Measurements from ENCODE around the gene CXCL10.
"Not testable (repeated sequence)": the region's sequence is repeated elsewhere in the genome, so short reads cannot be mapped to it uniquely, and the experiment has no call there.

CXCL10 gene

DNA sequence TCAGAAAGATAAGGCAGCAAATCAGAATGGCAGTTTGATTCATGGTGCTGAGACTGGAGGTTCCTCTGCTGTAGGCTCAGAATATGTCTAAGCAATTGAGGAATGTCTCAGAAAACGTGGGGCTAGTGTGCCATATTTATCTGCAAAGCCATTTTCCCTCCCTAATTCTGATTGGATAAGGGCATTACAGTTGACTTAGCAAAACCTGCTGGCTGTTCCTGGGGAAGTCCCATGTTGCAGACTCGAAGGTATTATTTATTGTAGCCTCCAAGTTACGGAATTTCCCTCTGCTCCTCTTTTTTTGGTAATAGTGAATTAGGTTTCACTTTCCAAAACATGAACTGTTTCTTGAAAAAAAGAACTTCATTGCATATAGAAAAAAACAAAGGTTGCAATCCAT lies at the start of gene CXCL10:
CXCL10 (minus strand) TSS at position 109 of the 400 bp plus-strand sequence; CDS start at position 43, 66 bp downstream.
- DNase-seq (ENCODE audit: low spot score) = no peak

DNA sequence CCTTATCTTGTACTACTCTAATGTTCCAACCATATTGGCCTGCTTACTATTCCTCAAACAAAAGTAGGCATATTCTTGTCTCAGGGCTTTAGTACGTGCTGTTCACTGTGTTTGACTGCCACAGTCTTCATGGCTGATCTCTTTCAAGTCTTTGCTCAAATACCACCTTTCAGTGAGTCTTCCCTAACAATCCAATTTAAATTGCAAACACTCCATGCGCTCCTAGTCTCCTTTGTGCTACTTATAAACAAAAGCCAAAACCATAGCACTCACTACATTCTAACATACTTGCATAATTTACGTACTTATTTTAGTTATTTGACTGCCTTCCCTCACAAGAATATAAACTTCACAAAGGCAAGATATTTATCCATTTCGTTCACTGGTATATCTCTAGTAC lies 49.5 kb upstream of the CXCL10 start:
- no peak for DNase-seq (ENCODE audit: low spot score)

DNA sequence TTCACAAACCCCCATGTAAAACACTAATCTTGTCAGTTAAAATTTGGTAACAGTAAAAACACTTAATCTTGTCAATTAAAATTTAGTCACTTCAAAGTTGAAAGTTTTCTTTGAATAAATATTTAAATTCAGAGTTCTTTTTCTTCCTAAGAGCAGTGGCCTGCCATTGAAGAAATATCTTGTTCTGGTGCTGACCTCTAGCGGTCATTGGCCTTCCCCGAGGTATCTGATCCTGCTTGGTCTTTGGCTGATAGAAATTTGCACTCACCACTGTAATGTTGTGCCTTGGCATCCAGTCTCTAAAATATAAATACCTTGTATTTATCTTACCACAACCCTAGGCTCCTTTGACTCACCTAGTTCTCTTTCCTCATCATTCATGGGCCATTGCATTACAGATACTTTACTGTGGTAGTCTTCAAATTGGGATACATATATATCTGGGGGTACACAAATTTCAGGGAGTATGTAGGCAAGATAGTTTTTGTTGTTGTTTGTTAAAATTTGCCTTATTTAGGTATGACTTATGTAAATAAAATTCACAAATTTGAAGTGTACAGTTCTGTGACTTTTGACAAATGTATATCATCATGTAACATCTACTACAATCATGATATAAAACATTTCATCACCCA lies 44.5 kb upstream of the CXCL10 start:
- peak; percentile 54 for DNase-seq (ENCODE audit: low spot score)

DNA sequence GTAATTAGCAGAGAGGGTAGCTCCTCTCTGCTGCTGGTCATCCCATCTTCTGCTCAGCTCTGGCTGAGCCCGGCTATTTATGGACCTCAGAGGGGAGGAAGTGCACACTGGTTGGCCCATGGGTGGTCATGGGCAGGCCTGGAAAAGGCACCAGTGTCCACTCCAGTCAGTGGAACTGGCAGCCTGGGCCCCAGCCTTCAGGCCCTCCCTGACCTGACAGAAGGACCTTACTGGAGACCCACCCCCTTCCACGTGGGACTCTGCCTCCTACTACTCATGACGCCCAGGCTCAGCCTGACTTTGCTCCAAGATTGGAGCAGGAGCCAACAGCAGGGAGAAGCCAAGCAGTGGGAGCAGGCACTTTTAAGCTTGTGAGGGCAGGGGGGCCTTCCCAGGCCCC lies 43.2 kb upstream of the CXCL10 start:
- no peak for DNase-seq (ENCODE audit: low spot score)

DNA sequence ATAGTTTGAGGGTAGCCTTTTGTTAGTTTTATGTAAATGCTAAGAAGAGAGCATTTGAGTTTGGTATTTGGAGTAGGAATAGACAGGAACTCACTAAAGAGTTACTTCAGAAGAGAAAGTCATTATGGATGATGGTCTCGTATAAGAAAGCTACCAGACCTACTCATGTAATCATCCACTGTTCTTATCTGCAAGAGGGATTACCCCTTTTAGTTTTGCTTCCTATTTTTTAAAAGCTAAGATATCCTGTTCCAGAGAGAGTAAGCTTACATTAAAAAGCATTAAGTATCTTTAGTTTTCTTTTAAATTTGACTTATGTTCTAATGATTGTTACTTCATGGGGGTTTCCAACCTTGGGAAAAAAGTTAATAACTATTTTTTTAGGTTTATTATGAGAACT lies 38.7 kb upstream of the CXCL10 start:
- DNase-seq (ENCODE audit: low spot score) = no peak

DNA sequence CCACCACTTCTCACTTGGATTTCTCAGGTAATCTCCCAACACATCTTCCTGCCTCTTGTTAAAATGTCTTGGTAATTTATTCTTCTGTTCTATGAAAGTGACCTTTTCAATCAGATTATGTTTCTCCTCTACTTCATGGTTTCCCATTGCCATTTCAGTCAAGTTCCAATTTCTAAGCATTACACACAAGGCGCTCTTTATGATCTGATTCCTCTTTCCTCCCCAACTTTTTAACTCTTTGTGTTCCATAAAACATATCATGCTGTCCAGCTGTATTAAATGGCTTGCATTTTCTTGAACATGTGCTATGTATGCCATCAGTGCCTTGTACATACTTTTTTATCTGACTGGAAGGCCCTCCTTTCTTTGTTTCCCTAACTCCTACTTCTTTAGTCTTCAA lies 38.1 kb upstream of the CXCL10 start:
- no peak for DNase-seq (ENCODE audit: low spot score)

DNA sequence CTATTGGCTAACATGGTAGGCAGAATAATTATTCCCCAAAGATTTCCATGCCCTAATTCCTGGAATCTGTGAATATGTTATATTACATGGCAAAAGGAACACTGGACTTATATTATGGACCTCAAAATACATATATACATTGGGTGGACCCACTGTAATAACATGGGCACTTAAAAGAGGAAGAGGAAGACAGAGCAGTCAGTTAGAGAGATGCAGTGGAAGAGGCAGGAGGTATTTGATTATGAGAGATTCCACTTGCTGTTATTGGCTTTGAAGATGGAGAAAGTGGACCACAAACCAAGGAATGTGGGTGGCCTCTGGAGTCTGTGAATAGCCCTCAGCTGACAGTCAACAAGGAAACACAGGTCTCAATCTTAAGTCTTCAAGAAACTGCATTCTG lies 37.2 kb upstream of the CXCL10 start:
- peak; percentile 9 for DNase-seq (ENCODE audit: low spot score)

DNA sequence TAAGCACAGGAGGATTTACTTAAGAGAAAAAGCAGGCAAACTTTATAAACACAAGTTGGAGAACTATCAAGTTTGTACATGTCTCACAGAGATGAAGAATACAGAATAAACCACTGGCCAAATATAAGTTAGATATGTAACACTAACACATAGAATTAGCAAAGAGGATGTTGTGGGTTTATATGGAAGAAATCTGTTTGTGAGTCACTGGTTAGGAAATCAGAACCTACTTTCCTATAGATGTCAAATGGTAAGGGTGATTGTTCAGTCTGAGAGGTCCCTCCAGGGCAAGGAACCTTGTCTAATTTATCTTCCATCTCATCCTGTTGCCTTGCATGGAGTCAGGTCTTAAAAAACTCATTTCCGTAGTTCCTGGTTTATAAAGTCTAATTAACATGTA lies 36.5 kb upstream of the CXCL10 start:
- DNase-seq (ENCODE audit: low spot score) = no peak

DNA sequence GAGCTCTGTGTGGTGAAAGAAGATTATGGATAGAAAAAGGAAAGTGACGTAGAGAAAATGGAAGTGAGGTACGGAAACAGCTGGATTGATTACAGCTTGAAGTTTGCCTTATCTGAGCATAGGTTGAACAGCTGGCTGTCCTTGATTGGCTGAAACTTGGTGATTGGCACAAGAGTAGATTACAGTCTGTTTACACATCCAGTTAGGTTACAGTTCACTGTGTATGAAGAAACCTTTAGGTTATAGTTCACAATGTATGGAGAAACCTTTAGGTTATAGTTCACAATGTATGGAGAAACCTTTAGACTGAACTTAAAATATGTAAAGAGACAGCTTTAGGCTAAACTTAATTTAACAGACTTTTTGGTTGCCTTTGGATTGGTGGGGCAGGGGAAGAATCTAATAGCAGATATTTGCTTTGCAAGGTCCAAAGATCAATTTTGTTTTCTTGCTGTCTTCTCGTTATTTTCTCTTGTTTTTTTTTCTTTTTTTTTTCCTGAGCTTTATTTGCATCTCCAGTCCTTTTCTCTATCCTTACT lies 35.7 kb upstream of the CXCL10 start:
- DNase-seq (ENCODE audit: low spot score) = no peak

DNA sequence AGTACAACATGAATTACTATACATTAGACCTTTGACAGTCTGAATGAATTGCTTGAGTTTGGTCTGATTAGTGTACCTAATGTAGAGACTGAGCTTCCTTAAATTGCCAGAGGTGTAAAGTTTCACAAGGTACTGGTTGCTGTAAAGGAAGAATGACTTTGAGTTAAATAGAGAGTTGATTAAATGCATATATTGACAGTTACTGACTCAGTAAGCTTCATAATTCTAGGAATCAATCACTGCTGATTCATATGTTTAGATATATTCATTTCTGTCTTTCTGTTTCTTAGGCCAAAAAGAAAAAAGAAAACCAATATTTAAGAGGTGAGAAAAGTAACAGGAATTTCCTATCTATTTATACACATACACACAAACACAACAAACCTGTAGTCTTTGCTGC lies 35.0 kb upstream of the CXCL10 start:
- no peak for DNase-seq (ENCODE audit: low spot score)

DNA sequence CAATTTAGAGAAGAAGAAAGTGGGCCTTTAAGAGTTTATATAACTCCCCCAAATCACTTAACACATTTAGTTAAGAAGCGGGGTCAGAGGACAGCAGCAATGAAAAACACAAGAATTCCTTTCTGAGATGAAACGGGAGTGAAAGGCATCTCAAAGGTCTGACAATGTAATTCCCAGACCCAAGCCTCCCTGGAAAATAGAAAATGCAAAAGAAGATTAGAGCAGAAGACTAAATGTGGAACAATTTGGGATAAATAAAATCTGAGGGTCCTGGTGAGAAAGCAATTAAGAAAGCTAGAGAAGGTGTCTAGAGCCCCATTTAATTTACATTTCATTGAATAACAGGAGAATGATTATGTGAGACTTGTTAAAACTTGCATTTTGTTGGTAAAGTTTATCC lies 32.1 kb upstream of the CXCL10 start:
- DNase-seq (ENCODE audit: low spot score) = no peak

DNA sequence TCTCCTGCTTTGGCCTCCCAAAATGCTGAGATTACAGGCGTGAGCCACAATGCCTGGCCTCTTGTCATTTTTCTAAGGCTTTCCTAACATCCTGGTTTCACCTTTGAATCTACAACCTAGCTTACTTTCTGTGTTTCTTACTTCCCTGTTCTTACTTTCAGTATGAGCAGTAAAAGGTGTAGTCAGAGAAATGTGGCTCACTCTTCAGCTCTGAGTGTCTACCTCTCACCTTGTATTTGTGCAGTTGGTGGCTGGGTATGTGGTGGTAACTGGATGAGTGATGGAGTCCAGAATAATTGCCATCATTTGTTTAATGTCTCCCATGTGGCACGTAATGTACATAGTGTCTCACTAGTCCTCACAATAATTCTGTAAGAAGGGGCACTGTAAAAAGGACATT lies 31.7 kb upstream of the CXCL10 start:
- DNase-seq (ENCODE audit: low spot score) = no peak

DNA sequence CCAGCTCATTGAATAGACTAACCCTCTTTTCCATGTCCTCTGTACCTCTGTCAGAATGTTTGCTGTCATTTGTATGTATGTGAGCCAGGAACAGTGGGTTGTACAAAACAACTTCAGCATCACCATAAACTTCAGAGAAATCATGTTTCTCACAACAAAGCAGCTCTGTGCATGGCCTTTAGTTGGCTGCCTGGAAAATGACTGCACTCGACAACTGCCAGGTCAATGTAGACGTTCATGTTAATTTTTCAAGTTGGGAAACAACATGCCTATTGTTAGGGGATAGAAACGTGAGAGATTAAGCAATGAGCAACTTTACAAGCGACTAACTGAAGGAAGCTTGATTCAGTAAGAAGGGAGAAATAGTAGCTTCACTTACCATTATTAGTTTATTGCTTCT lies 30.4 kb upstream of the CXCL10 start:
- DNase-seq (ENCODE audit: low spot score) = no peak

DNA sequence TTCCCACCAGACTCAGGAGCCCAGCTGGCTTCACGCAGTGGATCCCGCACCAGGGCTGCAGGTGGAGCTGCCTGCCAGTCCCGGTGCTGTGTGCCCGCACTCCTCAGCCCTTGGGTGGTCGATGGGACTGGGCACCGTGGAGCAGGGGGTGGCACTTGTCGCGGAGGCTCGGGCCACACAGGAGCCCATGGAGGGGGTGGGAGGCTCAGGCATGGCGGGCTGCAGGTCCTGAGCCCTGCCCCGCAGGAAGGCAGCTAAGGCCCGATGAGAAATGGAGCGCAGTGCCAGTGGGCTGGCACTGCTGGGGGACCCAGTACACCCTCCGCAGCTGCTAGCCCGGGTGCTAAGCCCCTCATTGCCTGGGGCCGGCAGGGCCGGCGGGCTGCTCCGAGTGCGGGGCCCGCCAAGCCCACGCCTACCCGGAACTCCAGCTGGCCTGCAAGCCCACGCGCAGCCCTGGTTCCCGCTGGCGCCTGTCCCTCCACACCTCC lies 27.3 kb upstream of the CXCL10 start:
- DNase-seq (ENCODE audit: low spot score) = not testable (repeated sequence)

DNA sequence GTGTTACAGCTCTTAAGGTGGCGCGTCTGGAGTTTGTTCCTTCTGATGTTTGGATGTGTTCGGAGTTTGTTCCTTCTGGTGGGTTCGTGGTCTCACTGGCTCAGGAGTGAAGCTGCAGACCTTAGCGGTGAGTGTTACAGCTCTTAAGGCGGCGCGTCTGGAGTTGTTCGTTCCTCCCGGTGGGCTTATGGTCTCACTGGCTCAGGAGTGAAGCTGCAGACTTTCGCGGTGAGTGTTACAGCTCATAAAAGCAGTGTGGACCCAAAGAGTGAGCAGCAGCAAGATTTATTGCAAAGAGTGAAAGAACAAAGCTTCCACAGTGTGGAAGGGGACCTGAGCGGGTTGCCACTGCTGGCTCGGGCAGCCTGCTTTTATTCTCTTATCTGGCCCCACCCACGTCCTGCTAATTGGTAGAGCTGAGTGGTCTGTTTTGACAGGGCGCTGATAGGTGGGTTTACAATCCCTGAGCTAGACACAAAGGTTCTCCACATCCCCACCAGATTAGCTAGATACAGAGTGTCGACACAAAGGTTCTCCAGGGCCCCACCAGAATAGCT lies 26.6 kb upstream of the CXCL10 start:
- DNase-seq (ENCODE audit: low spot score) = not testable (repeated sequence)

DNA sequence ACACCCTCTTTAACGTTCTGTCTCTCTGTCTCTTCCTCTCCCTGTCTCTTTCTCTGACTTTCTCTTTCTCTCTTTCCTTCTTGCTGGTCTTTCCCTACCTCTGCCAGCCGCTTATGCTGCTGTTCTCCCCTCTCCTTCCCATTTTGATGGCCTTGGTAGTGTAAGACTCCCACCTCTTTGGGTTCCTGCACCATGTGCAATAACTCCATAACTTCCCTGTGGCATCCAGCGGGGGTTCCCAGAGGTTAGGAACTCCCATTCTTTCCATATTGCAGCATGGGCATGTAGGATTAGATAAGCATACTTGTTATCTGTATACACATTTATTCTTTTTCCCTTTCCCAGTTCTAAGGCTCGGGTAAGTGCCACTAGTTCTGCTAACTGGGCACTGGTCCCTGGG lies 21.4 kb upstream of the CXCL10 start:
- not testable (repeated sequence) for DNase-seq (ENCODE audit: low spot score)

DNA sequence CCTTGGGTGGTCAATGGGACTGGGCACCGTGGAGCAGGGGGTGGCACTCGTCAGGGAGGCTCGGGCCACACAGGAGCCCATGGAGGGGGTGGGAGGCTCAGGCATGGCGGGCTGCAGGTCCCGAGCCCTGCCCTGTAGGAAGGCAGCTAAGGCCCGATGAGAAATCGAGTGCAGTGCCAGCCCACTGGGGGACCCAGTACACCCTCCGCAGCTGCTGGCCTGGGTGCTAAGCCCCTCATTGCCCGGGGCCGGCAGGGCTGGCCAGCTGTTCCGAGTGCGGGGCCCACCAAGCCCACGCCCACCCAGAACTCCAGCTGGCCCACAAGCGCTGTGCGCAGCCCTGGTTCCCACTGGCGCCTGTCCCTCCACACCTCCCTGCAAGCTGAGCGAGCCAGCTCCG lies 20.0 kb upstream of the CXCL10 start:
- not testable (repeated sequence) for DNase-seq (ENCODE audit: low spot score)

DNA sequence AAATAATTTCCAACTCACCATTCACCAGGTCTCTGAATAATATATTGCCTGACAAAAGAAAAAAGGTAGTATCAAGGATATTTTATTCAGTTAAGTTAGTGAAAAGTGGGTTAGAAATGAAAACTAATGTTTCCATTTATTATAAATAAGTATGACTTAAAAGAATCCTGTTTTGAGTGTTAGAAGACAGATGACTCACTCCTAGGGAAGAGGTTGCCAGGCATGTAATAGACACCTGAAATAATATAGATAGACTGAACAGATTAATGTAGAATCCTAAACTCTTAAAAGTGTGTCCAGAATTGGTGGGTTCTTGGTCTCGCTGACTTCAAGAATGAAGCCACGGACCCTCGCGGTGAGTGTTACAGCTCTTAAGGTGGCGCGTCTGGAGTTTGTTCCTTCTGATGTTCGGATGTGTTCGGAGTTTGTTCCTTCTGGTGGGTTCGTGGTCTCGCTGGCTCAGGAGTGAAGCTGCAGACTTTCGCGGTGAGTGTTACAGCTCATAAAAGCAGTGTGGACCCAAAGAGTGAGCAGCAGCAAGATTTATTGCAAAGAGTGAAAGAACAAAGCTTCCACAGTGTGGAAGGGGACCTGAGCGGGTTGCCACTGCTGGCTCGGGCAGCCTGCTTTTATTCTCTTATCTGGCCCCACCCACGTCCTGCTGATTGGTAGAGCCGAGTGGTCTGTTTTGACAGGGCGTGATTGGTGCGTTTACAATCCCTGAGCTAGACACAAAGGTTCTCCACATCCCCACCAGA lies 19.1 kb upstream of the CXCL10 start:
- DNase-seq (ENCODE audit: low spot score) = not testable (repeated sequence)

DNA sequence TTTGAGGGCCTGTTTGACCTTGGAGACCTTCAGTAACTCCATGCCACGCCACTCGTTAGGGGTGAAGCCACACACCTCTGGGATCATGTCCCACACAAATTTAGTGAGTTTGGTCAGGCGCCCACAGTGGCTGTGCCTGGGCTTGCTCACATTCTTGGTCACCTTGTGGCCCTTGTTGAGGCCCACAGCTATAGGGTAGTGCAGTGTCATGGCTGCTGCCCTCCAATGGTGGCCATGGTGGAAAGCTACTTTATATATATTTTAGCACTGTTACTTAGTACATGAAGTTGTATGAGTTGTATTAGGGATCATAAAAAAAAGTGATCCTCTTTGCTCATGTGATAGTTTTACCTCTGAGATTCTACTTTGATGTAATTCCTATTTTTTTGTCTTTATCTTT lies 13.6 kb upstream of the CXCL10 start:
- no peak for DNase-seq (ENCODE audit: low spot score)

DNA sequence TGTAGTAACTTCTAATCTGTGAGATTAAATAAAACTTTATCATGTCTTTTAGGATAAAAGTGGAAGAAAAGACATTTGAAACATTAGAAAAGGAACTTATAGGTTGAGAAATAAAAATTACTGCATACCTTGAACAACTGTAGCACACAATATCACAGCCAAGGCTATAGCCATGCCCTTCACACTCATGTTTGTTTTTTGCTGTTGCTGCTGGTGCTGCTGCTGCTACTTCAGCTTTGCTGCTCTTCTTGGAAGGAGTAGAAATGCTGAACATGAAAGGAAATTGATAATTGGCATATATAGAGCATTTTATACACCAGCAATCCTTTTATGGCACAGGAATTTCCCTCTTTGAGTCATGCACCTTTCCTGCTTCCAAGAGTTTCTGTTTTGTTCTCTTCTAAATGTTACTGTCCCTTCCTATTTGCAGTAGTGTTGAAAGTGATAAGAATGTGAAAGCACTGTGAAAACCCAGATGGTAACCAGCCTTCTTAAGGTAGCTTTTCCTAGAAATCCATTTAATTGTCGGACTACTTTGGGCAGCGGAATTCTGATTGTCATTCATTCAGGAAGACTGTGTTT lies 12.6 kb upstream of the CXCL10 start, which contains the start of gene CXCL11:
CXCL11 (minus strand) TSS at position 272 of the 582 bp plus-strand sequence; CDS start at position 189, 83 bp downstream.
- no peak for DNase-seq (ENCODE audit: low spot score)

DNA sequence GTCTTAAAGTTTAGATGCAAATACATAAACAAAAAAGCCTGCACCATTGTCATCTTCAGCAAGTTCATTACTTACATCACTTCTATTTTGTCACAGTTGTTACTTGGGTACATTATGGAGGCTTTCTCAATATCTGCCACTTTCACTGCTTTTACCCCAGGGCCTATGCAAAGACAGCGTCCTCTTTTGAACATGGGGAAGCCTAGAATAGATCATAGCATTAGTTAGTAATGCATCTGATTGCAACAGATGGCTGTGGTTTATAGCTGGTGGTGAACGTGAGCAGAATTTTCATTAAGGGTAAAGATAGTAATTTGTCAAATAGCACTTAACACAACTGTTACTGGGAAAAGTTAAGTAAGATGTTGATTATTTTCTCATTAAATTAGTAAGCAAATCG lies 11.8 kb upstream of the CXCL10 start:
- DNase-seq (ENCODE audit: low spot score) = no peak

DNA sequence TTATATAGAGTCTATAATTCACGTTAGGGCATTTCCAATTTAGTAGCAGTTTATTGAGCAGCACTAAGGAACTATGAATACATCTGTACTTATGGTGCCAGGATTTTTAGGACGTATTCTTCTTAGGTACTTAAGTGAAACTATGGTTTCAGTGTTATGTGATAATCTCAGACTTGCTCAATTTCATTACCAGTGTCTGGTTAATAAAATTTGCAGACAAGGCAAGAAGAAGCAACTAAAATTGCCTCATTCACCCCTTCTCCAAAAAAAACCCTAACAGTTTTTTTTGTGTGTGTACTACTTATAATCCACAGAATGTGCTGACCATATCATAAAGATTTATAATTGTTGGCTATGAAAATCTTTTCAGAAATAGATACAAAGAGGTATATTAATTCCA lies 6.0 kb upstream of the CXCL10 start:
- no peak for DNase-seq (ENCODE audit: low spot score)

DNA sequence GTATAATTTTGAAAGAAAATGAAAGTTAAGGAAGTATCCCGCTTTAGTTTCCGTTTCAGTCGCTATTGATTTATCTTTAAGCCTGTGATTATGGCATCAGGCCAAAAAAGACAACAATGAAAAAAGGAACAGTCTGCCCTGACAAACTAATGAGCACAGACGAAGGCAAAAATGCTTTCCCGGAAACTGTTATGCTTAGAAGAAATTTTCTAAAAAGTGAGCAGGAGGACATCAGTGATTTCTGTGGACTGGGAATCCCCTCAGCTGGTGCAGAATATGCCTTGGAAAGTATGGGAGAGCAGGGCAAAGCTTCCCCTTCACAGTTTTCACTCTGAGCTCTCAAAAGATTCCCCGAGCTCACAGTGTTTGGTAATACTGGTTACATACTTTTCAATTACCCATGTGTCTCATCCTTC lies 5.1 kb upstream of the CXCL10 start:
- no peak for DNase-seq (ENCODE audit: low spot score)
